CD4-positive, CD25-positive, alpha-beta regulatory T cell (primary cell): Measurements from ENCODE around the gene NR3C2. TPM values are rescaled to one million over a fixed set of nuclear protein-coding genes. Genes with fewer than 3 reads are reported as not detected.

Source experiments
- ATAC-seq, 2 donors: fragments of 150-1000 bp; cut with Tn5 transposase; one replicate each; pipeline ENCODE4 v1.10.0; 2021; ENCODE audit warnings: low read depth in 2 of 2, moderate number of reproducible peaks in 2 of 2, moderate library complexity in 1 of 2
- DNase-seq, 3 donors: peaks; one replicate each; pipeline versions ENCODE4 v3.0.0 to v3.0.0-alpha.2; 2012 to 2022; ENCODE audit warnings: mixed read lengths in 1 of 3
- H3K27ac ChIP-seq: one replicate; pipeline ENCODE4 v1.7.0; 2013; ENCODE audit warnings: mild to moderate bottlenecking, low read length; ENCODE audit not compliant: insufficient read depth, poor library complexity, severe bottlenecking
- H3K27me3 ChIP-seq: one replicate; pipeline ENCODE4 v1.7.0; 2013; ENCODE audit warnings: low read length; ENCODE audit not compliant: control insufficient read depth, insufficient read depth
- H3K36me3 ChIP-seq: one replicate; pipeline ENCODE4 v1.7.0; 2013; ENCODE audit warnings: mild to moderate bottlenecking, low read length, moderate library complexity; ENCODE audit not compliant: control insufficient read depth, insufficient read depth
- H3K4me1 ChIP-seq: 2 replicates; pipeline ENCODE4 v1.7.0; 2013; ENCODE audit warnings: mild to moderate bottlenecking, low read length; ENCODE audit not compliant: insufficient read depth, control insufficient read depth, poor library complexity, severe bottlenecking
- H3K4me3 ChIP-seq: one replicate; pipeline ENCODE4 v1.7.0; 2013; ENCODE audit warnings: low read depth, mild to moderate bottlenecking, low read length, moderate library complexity
- H3K9me3 ChIP-seq, 2 experiments: 1 replicate in 1 of 2; 2 replicates in 1 of 2; pipeline ENCODE4 v1.7.0; 2013; ENCODE audit warnings: low read length in 2 of 2, mild to moderate bottlenecking in 1 of 2, moderate library complexity in 1 of 2; ENCODE audit not compliant: control insufficient read depth in 2 of 2
- H3K27ac Mint-ChIP-seq, 3 donors: one replicate each; pipeline ENCODE4 v1.8.0; 2020 to 2022; ENCODE audit warnings: mild to moderate bottlenecking in 3 of 3, mixed read lengths in 3 of 3, moderate library complexity in 2 of 3
- H3K27me3 Mint-ChIP-seq: one replicate; pipeline ENCODE4 v1.8.0; 2022; ENCODE audit warnings: mild to moderate bottlenecking, mixed read lengths
- H3K36me3 Mint-ChIP-seq: one replicate; pipeline ENCODE4 v1.8.0; 2020; ENCODE audit warnings: mixed read lengths
- H3K4me1 Mint-ChIP-seq, 4 donors: one replicate each; pipeline ENCODE4 v1.8.0; 2020 to 2022; ENCODE audit warnings: mixed read lengths in 4 of 4, mild to moderate bottlenecking in 1 of 4
- H3K4me3 Mint-ChIP-seq, 4 donors: one replicate each; pipeline ENCODE4 v1.8.0; 2020 to 2022; ENCODE audit warnings: mild to moderate bottlenecking in 4 of 4, mixed read lengths in 4 of 4, moderate library complexity in 3 of 4
- H3K9me3 Mint-ChIP-seq, 7 donors: one replicate each; pipeline ENCODE4 v1.8.0; 2020 to 2022; ENCODE audit warnings: mixed read lengths in 7 of 7, mild to moderate bottlenecking in 3 of 7, moderate library complexity in 2 of 7
- polyA plus RNA-seq, 4 donors: library from polyadenylated mRNA; unstranded; fragments of 300-500 nt; fragmentation: Illumina TruSeq; gene quantifications; one replicate each; pipeline ENCODE4 v1.2.3, GENCODE V29; 2021
- total RNA-seq: library from RNA; stranded (reverse); gene quantifications from one replicate; pipeline ENCODE4 v1.2.3, GENCODE V29; 2022

The NR3C2 gene
- total and polyA plus RNA-seq, 5 donors from 2014 or later: 1.2 to 16.1 (median 3.2) TPM

DNA sequence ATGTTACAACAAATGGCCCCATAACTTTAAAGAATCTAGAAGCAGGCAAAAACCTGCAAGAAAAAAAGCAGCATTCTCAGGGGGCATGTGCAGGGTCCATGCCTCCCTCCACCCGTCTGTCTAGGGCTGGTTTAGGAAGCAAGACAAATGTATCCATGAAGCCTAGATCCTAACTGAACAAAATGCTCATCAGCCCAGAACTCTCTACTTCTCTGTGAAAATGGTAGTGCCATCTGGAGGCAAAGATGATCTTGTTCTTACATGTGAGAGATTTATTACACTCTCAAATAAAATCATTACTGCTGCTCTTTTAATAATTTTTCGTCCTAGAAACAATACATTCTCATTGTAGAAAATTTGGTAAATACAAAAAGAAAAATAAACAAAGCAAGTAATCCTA is 26.7 kb downstream of the NR3C2 start:
- peak in 1 of 3 donors; percentile 12 for DNase-seq
- H3K27me3 ChIP-seq: no peaks in the 10 kb centered on the region
- Mint-ChIP-seq H3K27me3 (no peaks in the 10 kb centered on the region), H3K27ac (peak overlapping the region in 1 of 3 donors; percentile 38), H3K36me3 (peaks cover 4% of the 10 kb centered on the region), H3K4me3 (no peak overlapping the region), H3K4me1 (peaks cover 12 to 61% (median 28%) of the 10 kb centered on the region in 4 donors), H3K9me3 (no peaks in the 10 kb centered on the region)
- H3K4me3 ChIP-seq: no peak overlapping the region
- no peak for ATAC-seq
- no peaks in the 10 kb centered on the region for H3K36me3 ChIP-seq
- H3K4me1 ChIP-seq: no peaks in the 10 kb centered on the region
- H3K9me3 ChIP-seq: no peaks in the 10 kb centered on the region
- no peak overlapping the region for H3K27ac ChIP-seq

DNA sequence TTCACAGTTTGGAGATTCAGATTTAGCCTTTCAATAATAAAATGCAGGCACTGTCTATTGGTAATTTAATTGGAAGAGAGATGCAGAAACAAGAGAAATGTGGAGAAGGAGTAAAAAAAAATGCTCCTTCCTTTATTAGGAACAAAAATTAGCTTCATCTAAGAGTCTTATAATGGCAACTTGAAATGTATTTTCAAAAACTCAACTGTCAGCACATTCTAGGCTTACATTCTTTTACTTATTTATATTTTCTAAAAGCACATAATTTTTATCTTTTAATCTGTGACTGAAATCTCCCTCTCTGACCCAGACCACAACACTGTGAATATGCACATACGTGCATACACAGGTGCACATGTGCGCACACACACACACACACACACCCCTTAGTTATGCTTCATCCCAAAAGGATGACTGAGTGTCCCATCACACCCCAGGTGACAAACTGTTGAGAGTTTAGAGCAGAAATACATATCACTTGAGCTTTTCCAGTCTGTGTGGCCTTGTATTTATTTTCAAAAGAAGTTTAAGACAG is 29.7 kb downstream of the NR3C2 start:
- no peak overlapping the region for H3K4me3 ChIP-seq
- no peak overlapping the region for H3K27ac ChIP-seq
- H3K9me3 ChIP-seq: no peaks in the 10 kb centered on the region
- Mint-ChIP-seq H3K4me1 (peaks cover 6 to 36% (median 19%) of the 10 kb centered on the region in 4 donors), H3K27ac (no peak overlapping the region), H3K36me3 (peaks cover 4% of the 10 kb centered on the region), H3K4me3 (no peak overlapping the region), H3K9me3 (no peaks in the 10 kb centered on the region), H3K27me3 (no peaks in the 10 kb centered on the region)
- no peak for ATAC-seq
- no peak for DNase-seq
- H3K36me3 ChIP-seq: no peaks in the 10 kb centered on the region
- no peaks in the 10 kb centered on the region for H3K27me3 ChIP-seq
- H3K4me1 ChIP-seq: no peaks in the 10 kb centered on the region

DNA sequence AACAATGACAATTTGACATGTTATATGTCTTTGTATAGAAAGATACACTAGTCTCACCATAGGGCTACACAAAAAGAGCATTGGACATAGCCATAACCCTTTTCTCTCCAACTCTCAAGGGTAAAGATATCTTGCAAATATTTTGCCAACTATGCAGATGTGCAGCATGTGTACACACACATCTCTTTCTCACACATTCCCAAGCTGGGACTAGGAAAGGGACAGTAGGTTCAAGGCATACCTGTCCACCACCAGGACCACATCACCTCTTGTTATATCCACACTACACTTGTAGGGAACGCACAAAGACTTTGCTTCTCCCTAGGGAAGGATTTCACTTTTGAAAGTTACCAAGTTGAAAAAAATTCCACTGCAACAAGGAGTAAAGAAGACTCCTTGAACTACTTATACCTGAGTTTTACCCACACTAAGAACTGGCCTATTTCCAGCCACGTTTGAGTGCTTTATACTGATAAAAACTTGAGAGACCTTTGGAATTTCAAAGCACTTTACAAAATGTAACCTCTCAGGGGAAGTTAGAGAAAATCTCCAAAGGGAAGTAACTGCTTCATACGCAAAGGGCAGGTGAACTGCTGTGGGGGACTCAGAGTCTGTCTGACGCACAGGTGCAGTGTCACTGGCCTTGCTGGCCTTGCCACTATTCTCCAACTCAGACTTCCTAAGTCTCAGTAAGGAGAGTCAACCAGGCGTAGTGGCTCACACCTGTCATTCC is 36.9 kb downstream of the NR3C2 start:
- Mint-ChIP-seq H3K27ac (peak overlapping the region in 1 of 3 donors; percentile 22), H3K9me3 (no peaks in the 10 kb centered on the region), H3K4me3 (no peak overlapping the region), H3K4me1 (peaks cover 0 to 13% (median 7%) of the 10 kb centered on the region in 4 donors), H3K27me3 (no peaks in the 10 kb centered on the region), H3K36me3 (peaks cover 3% of the 10 kb centered on the region)
- Histone ChIP-seq H3K4me1 (no peaks in the 10 kb centered on the region), H3K4me3 (no peak overlapping the region), H3K27ac (no peak overlapping the region), H3K9me3 (no peaks in the 10 kb centered on the region), H3K36me3 (no peaks in the 10 kb centered on the region), H3K27me3 (no peaks in the 10 kb centered on the region)
- DNase-seq (no peak), ATAC-seq (no peak)

DNA sequence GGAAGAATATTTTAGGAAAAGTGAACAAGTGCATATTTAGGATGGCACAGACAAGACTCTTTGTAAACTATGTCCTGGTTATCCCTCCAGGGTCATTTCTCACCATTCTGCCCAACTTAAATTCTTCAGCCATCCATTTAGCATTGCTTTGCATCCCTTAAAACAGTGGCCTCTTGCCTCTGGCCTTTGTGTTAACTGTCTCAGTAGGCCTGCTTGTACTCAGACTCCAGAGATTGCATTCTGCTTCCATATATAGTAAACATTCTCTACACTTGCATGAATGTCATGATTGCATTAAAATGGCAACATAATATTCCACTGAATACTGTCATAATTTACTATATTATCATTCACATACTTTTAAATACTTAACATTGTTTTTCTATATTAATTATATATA is 43.2 kb downstream of the NR3C2 start:
- Histone ChIP-seq H3K27ac (no peak overlapping the region), H3K4me1 (no peaks in the 10 kb centered on the region), H3K9me3 (no peaks in the 10 kb centered on the region), H3K4me3 (no peak overlapping the region), H3K27me3 (no peaks in the 10 kb centered on the region), H3K36me3 (no peaks in the 10 kb centered on the region)
- DNase-seq: no peak
- no peak overlapping the region for H3K27ac Mint-ChIP-seq
- no peak for ATAC-seq
- H3K4me3 Mint-ChIP-seq: no peak overlapping the region
- peaks cover 5% of the 10 kb centered on the region for H3K36me3 Mint-ChIP-seq
- peaks cover 0 to 39% (median 10%) of the 10 kb centered on the region in 4 donors for H3K4me1 Mint-ChIP-seq
- peaks cover 0 to 1% (median 0%) of the 10 kb centered on the region in 7 donors for H3K9me3 Mint-ChIP-seq
- H3K27me3 Mint-ChIP-seq: no peaks in the 10 kb centered on the region

DNA sequence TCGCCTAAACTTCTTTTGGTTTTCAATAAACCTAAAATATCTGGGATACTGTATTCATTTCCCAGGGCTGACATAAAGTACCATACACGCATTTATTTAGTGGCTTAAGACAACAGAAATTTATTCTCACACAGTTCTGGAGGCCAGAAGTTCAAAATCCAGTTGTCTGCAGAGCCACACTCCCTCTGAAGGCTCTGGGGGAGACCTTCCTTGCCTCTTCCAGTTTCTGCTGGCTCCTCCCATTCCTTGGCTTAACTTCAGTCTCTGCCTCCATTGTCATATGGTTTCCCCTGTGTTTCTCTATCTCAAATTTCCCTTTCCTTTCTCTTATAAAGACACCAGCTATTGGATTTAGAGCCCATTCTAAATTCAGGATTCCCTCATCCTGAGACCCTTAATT is 44.4 kb downstream of the NR3C2 start:
- no peaks in the 10 kb centered on the region for H3K4me1 ChIP-seq
- no peaks in the 10 kb centered on the region for H3K36me3 ChIP-seq
- peaks cover 0 to 48% (median 11%) of the 10 kb centered on the region in 4 donors for H3K4me1 Mint-ChIP-seq
- no peak overlapping the region for H3K4me3 ChIP-seq
- no peak overlapping the region for H3K4me3 Mint-ChIP-seq
- DNase-seq (no peak), ATAC-seq (no peak)
- H3K9me3 ChIP-seq: no peaks in the 10 kb centered on the region
- H3K27ac ChIP-seq: no peak overlapping the region
- H3K9me3 Mint-ChIP-seq: peaks cover 0 to 1% (median 0%) of the 10 kb centered on the region in 7 donors
- H3K27me3 ChIP-seq: no peaks in the 10 kb centered on the region
- peak overlapping the region in 1 of 3 donors; percentile 45 for H3K27ac Mint-ChIP-seq
- H3K27me3 Mint-ChIP-seq: no peaks in the 10 kb centered on the region
- H3K36me3 Mint-ChIP-seq: peaks cover 7% of the 10 kb centered on the region

DNA sequence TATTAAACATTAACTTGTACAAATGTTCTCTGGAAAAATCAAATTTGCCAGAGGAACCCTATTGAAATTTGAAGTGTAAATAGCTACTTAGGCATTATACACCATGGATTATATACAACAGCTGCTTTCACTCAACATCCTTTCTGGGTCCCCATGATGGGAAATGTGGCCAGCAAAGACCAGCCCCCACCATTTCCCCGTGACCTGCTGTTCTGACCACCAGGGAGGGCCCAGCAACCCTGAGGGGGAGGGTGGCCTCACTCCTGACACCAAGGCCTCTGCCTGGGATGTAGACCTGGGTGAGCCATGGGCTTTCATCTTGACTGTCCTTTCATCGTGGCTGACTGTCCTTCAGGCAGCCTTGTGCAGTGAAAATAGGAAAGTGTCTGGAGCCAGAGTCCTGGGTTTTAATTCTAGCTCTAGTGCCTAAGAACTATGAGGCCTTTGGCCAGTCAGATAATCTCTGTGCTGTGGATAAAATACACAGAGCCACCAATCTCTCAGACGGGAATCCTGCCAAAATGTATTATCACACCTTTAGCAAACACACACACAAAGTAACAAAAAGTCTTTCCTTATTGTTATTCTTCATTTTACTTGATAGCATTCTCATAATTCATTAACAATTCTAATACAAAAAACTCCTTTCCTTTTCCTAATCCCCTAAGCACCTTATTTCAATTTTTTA is 45.1 kb downstream of the NR3C2 start:
- H3K36me3 ChIP-seq: no peaks in the 10 kb centered on the region
- H3K4me3 ChIP-seq: no peak overlapping the region
- H3K9me3 Mint-ChIP-seq: peaks cover 0 to 1% (median 0%) of the 10 kb centered on the region in 7 donors
- DNase-seq: no peak
- H3K9me3 ChIP-seq: no peaks in the 10 kb centered on the region
- H3K36me3 Mint-ChIP-seq: peaks cover 8% of the 10 kb centered on the region
- peaks cover 0 to 52% (median 11%) of the 10 kb centered on the region in 4 donors for H3K4me1 Mint-ChIP-seq
- ATAC-seq: no peak
- no peaks in the 10 kb centered on the region for H3K27me3 ChIP-seq
- no peaks in the 10 kb centered on the region for H3K4me1 ChIP-seq
- no peaks in the 10 kb centered on the region for H3K27me3 Mint-ChIP-seq
- H3K4me3 Mint-ChIP-seq: no peak overlapping the region
- H3K27ac Mint-ChIP-seq: peak overlapping the region in 1 of 3 donors; percentile 45
- no peak overlapping the region for H3K27ac ChIP-seq

DNA sequence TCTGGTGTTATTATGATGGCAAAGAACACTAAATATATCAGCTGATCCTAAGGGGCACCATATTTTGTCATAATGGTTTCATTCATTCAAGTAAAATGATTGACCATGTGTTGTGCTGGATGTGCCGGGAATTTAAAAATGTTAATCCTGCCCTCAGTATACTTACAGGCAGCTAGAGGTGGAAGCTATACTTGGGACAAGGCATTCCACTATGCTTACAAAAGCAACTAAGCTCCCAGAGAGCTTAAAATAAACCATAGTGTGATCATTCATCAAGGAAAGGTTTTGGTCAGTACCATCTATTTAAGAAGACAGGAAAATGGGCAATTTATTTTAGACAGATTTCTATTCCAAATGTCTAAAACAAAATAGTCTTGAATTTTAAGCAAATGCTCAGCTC is 46.4 kb downstream of the NR3C2 start:
- no peak overlapping the region for H3K27ac Mint-ChIP-seq
- Histone ChIP-seq H3K27me3 (no peaks in the 10 kb centered on the region), H3K36me3 (no peaks in the 10 kb centered on the region), H3K9me3 (no peaks in the 10 kb centered on the region), H3K4me3 (no peak overlapping the region), H3K4me1 (no peaks in the 10 kb centered on the region), H3K27ac (no peak overlapping the region)
- peaks cover 0 to 47% (median 11%) of the 10 kb centered on the region in 4 donors for H3K4me1 Mint-ChIP-seq
- DNase-seq (no peak), ATAC-seq (no peak)
- peaks cover 8% of the 10 kb centered on the region for H3K36me3 Mint-ChIP-seq
- peaks cover 0 to 1% (median 0%) of the 10 kb centered on the region in 7 donors for H3K9me3 Mint-ChIP-seq
- H3K4me3 Mint-ChIP-seq: no peak overlapping the region
- H3K27me3 Mint-ChIP-seq: no peaks in the 10 kb centered on the region
